HL-60 (cell line): Measurements from ENCODE around the gene ACACA.

Source experiments
- CTCF ChIP-seq: IDR thresholded peaks from one replicate; pipeline ENCODE4 v1.5.1; 2011; ENCODE audit warnings: low read length, control low read depth, inconsistent platforms; ENCODE audit not compliant: insufficient read depth
- GABPA ChIP-seq: IDR thresholded peaks from 2 replicates; pipeline ENCODE4 v1.6.1; 2012; ENCODE audit warnings: low read depth
- POLR2AphosphoS5 ChIP-seq: IDR thresholded peaks from 2 replicates; pipeline ENCODE4 v1.6.1; 2012; ENCODE audit warnings: low read depth
- SPI1 ChIP-seq: IDR thresholded peaks from 2 replicates; pipeline ENCODE4 v1.6.1; 2012; ENCODE audit warnings: low read depth, mild to moderate bottlenecking, borderline replicate concordance
- TF ChIP-seq, protein P1 (sequence below): IDR thresholded peaks from 2 replicates; pipeline ENCODE4 v1.6.1; 2012; ENCODE audit warnings: low read depth; ENCODE audit not compliant: insufficient replicate concordance

GRCh38 chr17:37429039-37429438 is 22.4 kb upstream of the ACACA start:
- no peak for TF ChIP-seq CTCF
- TF ChIP-seq, protein P1, sequence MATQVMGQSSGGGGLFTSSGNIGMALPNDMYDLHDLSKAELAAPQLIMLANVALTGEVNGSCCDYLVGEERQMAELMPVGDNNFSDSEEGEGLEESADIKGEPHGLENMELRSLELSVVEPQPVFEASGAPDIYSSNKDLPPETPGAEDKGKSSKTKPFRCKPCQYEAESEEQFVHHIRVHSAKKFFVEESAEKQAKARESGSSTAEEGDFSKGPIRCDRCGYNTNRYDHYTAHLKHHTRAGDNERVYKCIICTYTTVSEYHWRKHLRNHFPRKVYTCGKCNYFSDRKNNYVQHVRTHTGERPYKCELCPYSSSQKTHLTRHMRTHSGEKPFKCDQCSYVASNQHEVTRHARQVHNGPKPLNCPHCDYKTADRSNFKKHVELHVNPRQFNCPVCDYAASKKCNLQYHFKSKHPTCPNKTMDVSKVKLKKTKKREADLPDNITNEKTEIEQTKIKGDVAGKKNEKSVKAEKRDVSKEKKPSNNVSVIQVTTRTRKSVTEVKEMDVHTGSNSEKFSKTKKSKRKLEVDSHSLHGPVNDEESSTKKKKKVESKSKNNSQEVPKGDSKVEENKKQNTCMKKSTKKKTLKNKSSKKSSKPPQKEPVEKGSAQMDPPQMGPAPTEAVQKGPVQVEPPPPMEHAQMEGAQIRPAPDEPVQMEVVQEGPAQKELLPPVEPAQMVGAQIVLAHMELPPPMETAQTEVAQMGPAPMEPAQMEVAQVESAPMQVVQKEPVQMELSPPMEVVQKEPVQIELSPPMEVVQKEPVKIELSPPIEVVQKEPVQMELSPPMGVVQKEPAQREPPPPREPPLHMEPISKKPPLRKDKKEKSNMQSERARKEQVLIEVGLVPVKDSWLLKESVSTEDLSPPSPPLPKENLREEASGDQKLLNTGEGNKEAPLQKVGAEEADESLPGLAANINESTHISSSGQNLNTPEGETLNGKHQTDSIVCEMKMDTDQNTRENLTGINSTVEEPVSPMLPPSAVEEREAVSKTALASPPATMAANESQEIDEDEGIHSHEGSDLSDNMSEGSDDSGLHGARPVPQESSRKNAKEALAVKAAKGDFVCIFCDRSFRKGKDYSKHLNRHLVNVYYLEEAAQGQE, result no peak
- TF ChIP-seq POLR2AphosphoS5, result no peak
- TF ChIP-seq SPI1, result no peak
- TF ChIP-seq GABPA, result no peak
